PFSK-1 (cell line): ENCODE measurements around the gene CHEK2.

ENCODE experiments used
- POLR2AphosphoS5 ChIP-seq: IDR thresholded peaks from 2 replicates; pipeline ENCODE4 v1.6.1; 2012; ENCODE audit warnings: low read depth, mild to moderate bottlenecking, control low read depth, low read length, moderate library complexity
- TAF1 ChIP-seq: IDR thresholded peaks from 2 replicates; pipeline ENCODE4 v1.6.1; 2012; ENCODE audit warnings: low read length, control low read depth, borderline replicate concordance; ENCODE audit not compliant: insufficient read depth

DNA sequence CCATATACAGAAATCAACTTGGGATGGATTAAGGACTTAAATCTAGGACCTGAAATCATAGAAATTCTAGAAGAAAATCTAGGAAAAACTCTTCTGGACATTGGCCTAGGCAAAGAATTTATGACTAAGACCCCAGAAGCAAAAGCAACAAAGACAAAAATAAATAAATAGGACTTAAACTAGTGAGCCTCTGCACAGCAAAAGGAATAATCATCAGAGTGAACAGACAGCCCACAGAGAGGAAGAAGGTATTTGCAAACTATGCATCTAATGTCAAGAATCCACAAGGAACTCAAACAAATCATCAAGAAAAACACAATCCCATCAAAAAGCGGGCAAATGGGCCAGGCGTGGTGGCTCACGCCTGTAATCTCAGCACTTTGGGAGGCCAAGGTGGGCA is 94.4 kb downstream of the CHEK2 start:
- TF ChIP-seq POLR2AphosphoS5 (no peak), TAF1 (no peak)
